Ascending aorta (tissue), 2 donors: ENCODE measurements around the gene CPSF7. TPM values are rescaled to one million over a fixed set of nuclear protein-coding genes. Genes with fewer than 3 reads are reported as not detected.

Source experiments
- DNase-seq, 2 donors: peaks; one replicate each; pipeline ENCODE4 v3.0.0-alpha.2; 2019; ENCODE audit warnings: low spot score in 2 of 2
- H3K27ac ChIP-seq, 2 donors: fragments of 200-600 bp; sonication (generic); one replicate each; pipeline ENCODE4 v1.5.1; 2016 to 2017; ENCODE audit warnings: mild to moderate bottlenecking in 1 of 2
- H3K27me3 ChIP-seq: fragments of 200-600 bp; sonication (generic); one replicate; pipeline ENCODE4 v1.5.1; 2017
- H3K36me3 ChIP-seq, 2 donors: fragments of 200-600 bp; sonication (generic); one replicate each; pipeline ENCODE4 v1.5.1; 2016
- H3K4me1 ChIP-seq, 2 donors: fragments of 200-600 bp; sonication (generic); one replicate each; pipeline ENCODE4 v1.5.1; 2016 to 2017; ENCODE audit warnings: mild to moderate bottlenecking in 1 of 2
- H3K4me3 ChIP-seq, 2 donors: fragments of 200-600 bp; sonication (generic); one replicate each; pipeline ENCODE4 v1.5.1; 2016 to 2017; ENCODE audit warnings: mild to moderate bottlenecking in 1 of 2
- H3K9me3 ChIP-seq, 2 donors: fragments of 200-600 bp; sonication (generic); one replicate each; pipeline ENCODE4 v1.5.1; 2016
- CTCF ChIP-seq, 3 experiments: fragments of 200-600 bp in 2 of 3; fragments of 450-650 bp in 1 of 3; sonication (generic) in 2 of 3; IDR thresholded peaks; one replicate each; pipeline ENCODE4 v1.5.1; 2016 to 2019; ENCODE audit warnings: antibody characterized with exemption in 3 of 3, mild to moderate bottlenecking in 1 of 3, moderate library complexity in 1 of 3
- intact Hi-C: fragments of 100-400 bp; cut with DNase I; formaldehyde crosslinking; loops from one replicate; pipeline ENCODE4 v1.15.1; 2023
- total RNA-seq: library from RNA; depleted of rRNA; stranded (reverse); fragments of >200 nt; gene quantifications from one replicate; pipeline ENCODE4 v1.1.0, GENCODE V29; 2016

The CPSF7 gene
- total RNA-seq, 1 donor from 2014 or later = 22.9 TPM

GRCh38 chr11:61406991-61407728, 22.6 kb downstream of the CPSF7 start:
- no peak for TF ChIP-seq CTCF (IDR thresholded peaks at IDR 0.05)
- no peaks in the 10 kb centered on the region for H3K27me3 ChIP-seq
- H3K4me1 ChIP-seq = no peaks in the 10 kb centered on the region
- no peak overlapping the region for H3K27ac ChIP-seq
- H3K36me3 ChIP-seq = peaks cover 88 to 92% of the 10 kb centered on the region in 2 donors
- intact Hi-C loops = no loop called here
- no peak overlapping the region for H3K4me3 ChIP-seq
- no peaks in the 10 kb centered on the region for H3K9me3 ChIP-seq
- DNase-seq = no peak

GRCh38 chr11:61406067-61406466, 23.7 kb downstream of the CPSF7 start:
- TF ChIP-seq CTCF (IDR thresholded peaks at IDR 0.05) = no peak
- Histone ChIP-seq H3K36me3 (peaks cover 80 to 84% of the 10 kb centered on the region in 2 donors), H3K9me3 (no peaks in the 10 kb centered on the region), H3K4me1 (no peaks in the 10 kb centered on the region), H3K4me3 (no peak overlapping the region), H3K27me3 (no peaks in the 10 kb centered on the region), H3K27ac (no peak overlapping the region)
- DNase-seq = no peak
- intact Hi-C loops = no loop called here

GRCh38 chr11:61404641-61405040, 25.1 kb downstream of the CPSF7 start:
- DNase-seq = no peak
- no peaks in the 10 kb centered on the region for H3K4me1 ChIP-seq
- no peak overlapping the region for H3K4me3 ChIP-seq
- no peak overlapping the region for H3K27ac ChIP-seq
- no peak for TF ChIP-seq CTCF (IDR thresholded peaks at IDR 0.05)
- peaks cover 73 to 77% of the 10 kb centered on the region in 2 donors for H3K36me3 ChIP-seq
- H3K9me3 ChIP-seq = no peaks in the 10 kb centered on the region
- H3K27me3 ChIP-seq = no peaks in the 10 kb centered on the region
- intact Hi-C loops = no loop called here

- Histone ChIP-seq H3K4me1 (no peaks in the 10 kb centered on the region), H3K36me3 (peaks cover 68 to 73% of the 10 kb centered on the region in 2 donors), H3K27me3 (no peaks in the 10 kb centered on the region), H3K9me3 (no peaks in the 10 kb centered on the region), H3K4me3 (no peak overlapping the region), H3K27ac (no peak overlapping the region)
- TF ChIP-seq CTCF (IDR thresholded peaks at IDR 0.05) = no peak
- intact Hi-C loops = no loop called here
- DNase-seq = no peak
Observed at GRCh38 chr11:61404103-61404502, 25.7 kb downstream of the CPSF7 start.

GRCh38 chr11:61403658-61404057, 26.1 kb downstream of the CPSF7 start:
- TF ChIP-seq CTCF (IDR thresholded peaks at IDR 0.05) = no peak

More at GRCh38 chr11:61403658-61404057, 26.1 kb downstream of the CPSF7 start:
- Histone ChIP-seq H3K9me3 (no peaks in the 10 kb centered on the region), H3K4me1 (no peaks in the 10 kb centered on the region), H3K4me3 (no peak overlapping the region), H3K27ac (no peak overlapping the region), H3K27me3 (no peaks in the 10 kb centered on the region), H3K36me3 (peaks cover 63 to 73% of the 10 kb centered on the region in 2 donors)
- intact Hi-C loops = no loop called here
- DNase-seq = no peak
